Endothelial cell of umbilical vein (primary cell): ENCODE measurements around the gene AGPS. TPM values are rescaled to one million over a fixed set of nuclear protein-coding genes. Genes with fewer than 3 reads are reported as not detected.

Source experiments
- BruUV-seq: library from RNA; stranded (reverse); fragments of 400-500 nt; replicated peaks from 2 replicates; lab custom pipeline; 2021; lab: Mats Ljungman, UMichigan
- CTCF ChIA-PET: fragments of 300-600, 350-600 bp; sonication (Branson Sonifier 250); formaldehyde crosslinking; loops from one replicate; lab custom pipeline; 2021; ENCODE audit warnings: antibody characterized with exemption, inconsistent platforms; lab: Charles Lee
- POLR2A ChIA-PET: fragments of 300-600, 350-600 bp; sonication (Branson Sonifier 250); formaldehyde crosslinking; loops from one replicate; lab custom pipeline; 2021; ENCODE audit warnings: antibody characterized with exemption, inconsistent platforms; lab: Charles Lee
- DNase-seq: peaks from one replicate; pipeline ENCODE4 v3.0.0-alpha.2; 2011; ENCODE audit warnings: low read depth, low spot score
- FAIRE-seq: peaks from 2 replicates; lab custom pipeline; 2011; peaks lifted over from hg19 to GRCh38; lab: Jason Lieb, UNC
- H2AFZ ChIP-seq: 2 replicates; pipeline ENCODE4 v1.6.0; 2012; ENCODE audit warnings: low read depth, low read length, control low read depth, inconsistent platforms
- H3K27ac ChIP-seq: 2 replicates; pipeline ENCODE4 v1.5.1; 2011; ENCODE audit warnings: low read depth, mild to moderate bottlenecking, control low read depth, low read length, moderate library complexity; ENCODE audit not compliant: insufficient read depth
- H3K27me3 ChIP-seq, 2 experiments: 2 replicates each; pipeline versions ENCODE4 v1.6.0 to v1.6.1; 2011; ENCODE audit warnings: low read length in 2 of 2, mixed read lengths in 1 of 2; ENCODE audit not compliant: control insufficient read depth in 2 of 2, insufficient read depth in 2 of 2
- H3K36me3 ChIP-seq, 2 experiments: 2 replicates in 1 of 2; 3 replicates in 1 of 2; pipeline ENCODE4 v1.5.1; 2011; ENCODE audit warnings: low read length in 2 of 2, mild to moderate bottlenecking in 1 of 2, moderate library complexity in 1 of 2; ENCODE audit not compliant: control insufficient read depth in 2 of 2, insufficient read depth in 2 of 2; ENCODE audit errors: extremely low read depth in 1 of 2
- H3K4me1 ChIP-seq: 3 replicates; pipeline ENCODE4 v1.5.1; 2011; ENCODE audit warnings: mild to moderate bottlenecking, low read length; ENCODE audit not compliant: control insufficient read depth, insufficient read depth; ENCODE audit errors: extremely low read depth
- H3K4me2 ChIP-seq: 2 replicates; pipeline ENCODE4 v1.6.1; 2011; ENCODE audit warnings: low read length, control low read depth, mixed read lengths; ENCODE audit not compliant: insufficient read depth
- H3K4me3 ChIP-seq, 3 experiments: fragments of 200-600 bp in 1 of 3; sonication (generic), shearing (Covaris generic) in 1 of 3; replicated peaks in 1 of 3; 2 replicates each; pipeline ENCODE4 v1.5.1; 2011 to 2016; ENCODE audit warnings: control low read depth in 3 of 3, low read length in 3 of 3, mild to moderate bottlenecking in 2 of 3, inconsistent platforms in 1 of 3, low read depth in 1 of 3, moderate library complexity in 1 of 3; ENCODE audit not compliant: insufficient read depth in 1 of 3
- H3K79me2 ChIP-seq: 2 replicates; pipeline ENCODE4 v1.6.0; 2012; ENCODE audit warnings: low read length, inconsistent platforms; ENCODE audit not compliant: control insufficient read depth, insufficient read depth
- H3K9ac ChIP-seq: replicated peaks from 2 replicates; pipeline ENCODE3; 2011; ENCODE audit warnings: low read length, control low read depth; ENCODE audit not compliant: insufficient read depth; ENCODE audit errors: extremely low read depth
- H3K9me1 ChIP-seq: replicated peaks from 3 replicates; pipeline ENCODE4 v1.6.0; 2011; ENCODE audit warnings: mild to moderate bottlenecking, low read length; ENCODE audit not compliant: control insufficient read depth, insufficient read depth; ENCODE audit errors: extremely low read depth
- H3K9me3 ChIP-seq: replicated peaks from 2 replicates; pipeline ENCODE4 v1.5.1; 2012; ENCODE audit warnings: low read length, inconsistent platforms; ENCODE audit not compliant: control insufficient read depth, insufficient read depth
- H4K20me1 ChIP-seq: replicated peaks from 2 replicates; pipeline ENCODE3; 2011; ENCODE audit warnings: mild to moderate bottlenecking, low read length; ENCODE audit not compliant: control insufficient read depth, insufficient read depth; ENCODE audit errors: extremely low read depth
- CTCF ChIP-seq, 2 donors: IDR thresholded peaks; 1 replicate in 1 of 2; 2 replicates in 1 of 2; pipeline ENCODE4 v1.5.1; 2011; ENCODE audit warnings: low read length in 2 of 2, mild to moderate bottlenecking in 2 of 2, moderate library complexity in 2 of 2, control low read depth in 1 of 2, inconsistent platforms in 1 of 2, low read depth in 1 of 2; ENCODE audit not compliant: insufficient read depth in 1 of 2; ENCODE audit errors: extremely low read depth in 1 of 2
- EZH2 ChIP-seq: IDR thresholded peaks from 2 replicates; pipeline ENCODE4 v1.6.1; 2012; ENCODE audit warnings: borderline replicate concordance, low read depth, mild to moderate bottlenecking, moderate library complexity, low read length, inconsistent platforms; ENCODE audit not compliant: severe bottlenecking
- FOS ChIP-seq: IDR thresholded peaks from 2 replicates; pipeline ENCODE4 v1.6.1; 2011; ENCODE audit warnings: mild to moderate bottlenecking, low read length, moderate library complexity, borderline replicate concordance; ENCODE audit not compliant: insufficient read depth
- GATA2 ChIP-seq: IDR thresholded peaks from 2 replicates; pipeline ENCODE4 v1.7.0; 2011; ENCODE audit warnings: low read depth, mild to moderate bottlenecking, moderate library complexity, mixed read lengths, low read length; ENCODE audit not compliant: insufficient read length, insufficient read depth
- JUN ChIP-seq: IDR thresholded peaks from 2 replicates; pipeline ENCODE4 v1.6.1; 2011; ENCODE audit warnings: borderline replicate concordance, low read depth; ENCODE audit not compliant: insufficient read length, insufficient read depth
- MAX ChIP-seq: IDR thresholded peaks from 2 replicates; pipeline ENCODE4 v1.6.1; 2011; ENCODE audit not compliant: insufficient read depth, insufficient read length
- MYC ChIP-seq: IDR thresholded peaks from one replicate; pipeline ENCODE4 v1.6.1; 2011; ENCODE audit warnings: mild to moderate bottlenecking, low read depth, low read length
- POLR2A ChIP-seq: IDR thresholded peaks from 2 replicates; pipeline ENCODE4 v1.6.1; 2012; ENCODE audit warnings: low read depth, mild to moderate bottlenecking, control low read depth, low read length
- POLR2AphosphoS5 ChIP-seq: IDR thresholded peaks from 2 replicates; pipeline ENCODE4 v1.6.1; 2012; ENCODE audit warnings: low read depth, mild to moderate bottlenecking, control low read depth, low read length, moderate library complexity; ENCODE audit not compliant: insufficient read depth
- dilution Hi-C: fragments of 300-500 bp; cut with MboI; formaldehyde crosslinking; loops from one replicate; pipeline ENCODE4 v1.15.0; 2019; ENCODE audit warnings: low sequenced_read_pairs; ENCODE audit not compliant: extremely low pct_ligation_motif_present
- intact Hi-C: fragments of 100-400 bp; cut with micrococcal nuclease; formaldehyde crosslinking; loops from one replicate; pipeline ENCODE4 v1.10.0; 2022
- polyA plus RNA-seq, 4 experiments: library from polyadenylated mRNA; depleted of rRNA in 3 of 4; stranded (reverse) in 3 of 4; unstranded in 1 of 4; fragments of >200 nt; gene quantifications; 2 replicates each; pipeline versions ENCODE4 v1.2.1 to v1.2.3, GENCODE V29; 2011 to 2012; ENCODE audit warnings: missing spikeins in 1 of 4
- total RNA-seq: library from RNA; stranded (reverse); gene quantifications from 2 replicates; pipeline ENCODE4 v1.2.3, GENCODE V29; 2021

The AGPS gene
- total and polyA plus RNA-seq, 2 donors (not counting 3 experiments of a cell fraction or from before 2014, with no cell fraction given): 10.1 to 96.5 TPM

- no peak for DNase-seq
These were observed 179.7 kb downstream of the AGPS start for GRCh38 chr2:177572236-177572671.

More at GRCh38 chr2:177572236-177572671, 179.7 kb downstream of the AGPS start:
- BruUV-seq: no TSS peak
- Histone ChIP-seq H4K20me1 (no peaks in the 10 kb centered on the region), H3K79me2 (no peaks in the 10 kb centered on the region), H3K4me1 (no peaks in the 10 kb centered on the region), H3K36me3 (no peaks in the 10 kb centered on the region), H3K4me3 (no peak overlapping the region), H3K4me2 (no peak overlapping the region), H3K9me3 (no peaks in the 10 kb centered on the region), H3K27me3 (peaks cover 0 to 4% of the 10 kb centered on the region in 2 experiments), H2AFZ (no peak overlapping the region), H3K27ac (no peak overlapping the region), H3K9me1 (no peaks in the 10 kb centered on the region), H3K9ac (no peak overlapping the region)
- intact Hi-C loops: no loop called here
- dilution Hi-C loops: no loop called here
- TF ChIP-seq POLR2A: no peak
- no peak for TF ChIP-seq GATA2
- TF ChIP-seq CTCF (IDR thresholded peaks at IDR 0.05; ENCODE audit: extremely low read depth in 1 of 2, insufficient read depth in 1 of 2, low read depth in 1 of 2, low read length in 2 of 2): no peak
- TF ChIP-seq JUN: no peak
- no peak for TF ChIP-seq MAX
- no peak for TF ChIP-seq MYC
- no peak for TF ChIP-seq POLR2AphosphoS5
- no peak for TF ChIP-seq EZH2
- TF ChIP-seq FOS: no peak
- POLR2A ChIA-PET: no interaction called here
- no peak for FAIRE-seq
- CTCF ChIA-PET: no interaction called here
